ENCODE results near the gene PROC.

DNA sequence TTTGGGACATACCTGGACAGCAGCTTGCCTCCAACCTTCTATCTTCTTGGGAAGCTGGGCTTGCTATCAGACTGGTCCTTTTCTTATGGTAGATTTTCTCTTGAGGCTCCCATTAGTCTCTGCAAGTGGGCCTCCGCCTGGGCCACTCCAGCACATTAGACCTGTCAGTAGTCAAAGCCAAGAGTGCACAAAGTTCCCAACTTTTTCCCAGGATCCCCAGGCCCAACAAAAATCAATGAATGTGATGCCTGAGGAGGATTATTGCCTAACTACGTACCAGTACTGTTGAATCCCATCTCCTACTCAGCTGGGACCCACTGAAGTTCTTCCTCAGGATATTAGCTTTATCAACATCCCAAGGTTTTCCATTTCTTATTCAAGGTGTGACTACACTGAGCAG, 51.7 kb downstream of the PROC start:
- TF ChIP-seq CTCF (IDR thresholded peaks at IDR 0.05) (no peak), POLR2A (IDR thresholded peaks at IDR 0.05) (no peak)

Measured in esophagus squamous epithelium (tissue), 4 donors.